Stomach (tissue), 9 donors: ENCODE measurements around the gene OR13C4. TPM values are rescaled to one million over a fixed set of nuclear protein-coding genes. Genes with fewer than 3 reads are reported as not detected.

ENCODE experiments used
- DNase-seq, 2 donors: peaks; one replicate each; pipeline versions ENCODE4 v3.0.0 to v3.0.0-alpha.2; 2013 to 2019
- H3K27ac ChIP-seq, 5 donors: fragments of 200-600 bp in 4 of 5; sonication (generic) in 4 of 5; one replicate each; pipeline ENCODE4 v1.5.1; 2013 to 2019; ENCODE audit warnings: mild to moderate bottlenecking in 1 of 5, moderate library complexity in 1 of 5
- H3K27me3 ChIP-seq, 3 donors: fragments of 200-600 bp; sonication (generic); one replicate each; pipeline ENCODE4 v1.5.1; 2017 to 2019; ENCODE audit warnings: mixed run types in 1 of 3
- H3K36me3 ChIP-seq, 4 donors: fragments of 200-600 bp; sonication (generic); 1 replicate in 3 of 4; 2 replicates in 1 of 4; pipeline ENCODE4 v1.5.1; 2016 to 2019
- H3K4me1 ChIP-seq, 4 donors: fragments of 200-600 bp; sonication (generic); one replicate each; pipeline ENCODE4 v1.5.1; 2016 to 2019
- H3K4me3 ChIP-seq, 4 donors: fragments of 200-600 bp; sonication (generic) in 3 of 4; one replicate each; pipeline ENCODE4 v1.5.1; 2016 to 2019; ENCODE audit warnings: mild to moderate bottlenecking in 1 of 4
- H3K9me3 ChIP-seq, 4 donors: fragments of 200-600 bp; sonication (generic); one replicate each; pipeline ENCODE4 v1.5.1; 2016 to 2019
- EP300 ChIP-seq: sonication (generic); formaldehyde crosslinking; IDR thresholded peaks from one replicate; pipeline ENCODE4 v1.6.1; 2017; ENCODE audit warnings: antibody characterized with exemption
- POLR2A ChIP-seq, 4 donors: fragments of 450-650 bp; IDR thresholded peaks; one replicate each; pipeline ENCODE4 v1.6.1; 2016; ENCODE audit warnings: antibody characterized with exemption in 4 of 4, control low read depth in 2 of 4, mild to moderate bottlenecking in 1 of 4, moderate library complexity in 1 of 4
- POLR2AphosphoS5 ChIP-seq, 3 donors: sonication (generic); formaldehyde crosslinking; IDR thresholded peaks; one replicate each; pipeline ENCODE4 v1.6.1; 2016; ENCODE audit warnings: antibody characterized with exemption in 3 of 3
- WGBS, 5 donors: extraction: QIAGEN DNeasy Blood & Tissue Kit in 3 of 5; methylation state at CpG; one replicate each; pipeline versions ENCODE4 v1.1.5 to v1.1.7; 2013 to 2018; 5-methylcytosine and 5-hydroxymethylcytosine counted together
- intact Hi-C: fragments of 100-400 bp; cut with DNase I; formaldehyde crosslinking; loops from one replicate; pipeline ENCODE4 v1.15.1; 2023; ENCODE audit warnings: low total_unique reads
- polyA plus RNA-seq, 3 donors: library from polyadenylated mRNA; stranded (reverse); fragments of 200-250 nt; gene quantifications; one replicate each; pipeline ENCODE4 v1.2.3, GENCODE V29; 2013
- total RNA-seq, 5 donors: library from RNA; depleted of rRNA; stranded (reverse); fragments of >200 nt; gene quantifications; one replicate each; pipeline versions ENCODE4 v1.1.0 to v1.2.3, GENCODE V29; 2014 to 2016
- TF ChIP-seq, protein P1 (sequence below), 7 experiments: fragments of 450-650 bp in 4 of 7; fragments of 200-600 bp in 3 of 7; sonication (generic) in 3 of 7; IDR thresholded peaks; one replicate each; pipeline ENCODE4 v1.5.1; 2016 to 2019; ENCODE audit warnings: antibody characterized with exemption in 7 of 7, control low read depth in 2 of 7, mild to moderate bottlenecking in 1 of 7
- donor health status: healthy with polysubstance abuse.
- donor health status: Bipolar disorder and iron deficiency.
- donor health status: healthy.

OR13C4 gene
- total and polyA plus RNA-seq, 8 donors: 0.55 TPM; not detected in 7

DNA sequence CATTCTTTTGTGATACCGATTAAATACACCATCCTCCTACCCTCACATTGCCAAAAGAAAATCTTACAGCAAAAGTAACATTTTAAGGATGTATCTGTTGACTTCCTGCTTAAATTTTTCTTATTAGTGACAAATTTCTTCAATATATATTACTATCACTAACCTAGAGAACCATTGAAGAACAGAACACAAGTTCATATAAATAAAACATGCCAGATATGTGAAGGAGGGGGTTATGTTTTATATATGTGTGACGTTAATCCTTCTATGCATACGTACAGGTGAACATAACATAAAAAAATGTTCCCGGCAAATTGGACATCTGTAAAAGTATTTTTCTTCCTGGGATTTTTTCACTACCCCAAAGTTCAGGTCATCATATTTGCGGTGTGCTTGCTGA, 23.0 kb downstream of the OR13C4 start, which contains the start of gene OR13F1:
TSS of gene OR13F1 (plus strand) at position 301 of the 400 bp plus-strand sequence. CDS start at position 301, 0 bp downstream.
- H3K4me3 ChIP-seq: no peak within 1 kb of the TSS
- no peaks in the 10 kb centered on the region for H3K36me3 ChIP-seq
- H3K9me3 ChIP-seq: no peaks in the 10 kb centered on the region
- H3K27ac ChIP-seq: no peak within 1 kb of the TSS
- TF ChIP-seq POLR2A (IDR thresholded peaks at IDR 0.05) (no peak), POLR2AphosphoS5 (IDR thresholded peaks at IDR 0.05) (no peak), EP300 (no peak)
- TF ChIP-seq, protein P1, sequence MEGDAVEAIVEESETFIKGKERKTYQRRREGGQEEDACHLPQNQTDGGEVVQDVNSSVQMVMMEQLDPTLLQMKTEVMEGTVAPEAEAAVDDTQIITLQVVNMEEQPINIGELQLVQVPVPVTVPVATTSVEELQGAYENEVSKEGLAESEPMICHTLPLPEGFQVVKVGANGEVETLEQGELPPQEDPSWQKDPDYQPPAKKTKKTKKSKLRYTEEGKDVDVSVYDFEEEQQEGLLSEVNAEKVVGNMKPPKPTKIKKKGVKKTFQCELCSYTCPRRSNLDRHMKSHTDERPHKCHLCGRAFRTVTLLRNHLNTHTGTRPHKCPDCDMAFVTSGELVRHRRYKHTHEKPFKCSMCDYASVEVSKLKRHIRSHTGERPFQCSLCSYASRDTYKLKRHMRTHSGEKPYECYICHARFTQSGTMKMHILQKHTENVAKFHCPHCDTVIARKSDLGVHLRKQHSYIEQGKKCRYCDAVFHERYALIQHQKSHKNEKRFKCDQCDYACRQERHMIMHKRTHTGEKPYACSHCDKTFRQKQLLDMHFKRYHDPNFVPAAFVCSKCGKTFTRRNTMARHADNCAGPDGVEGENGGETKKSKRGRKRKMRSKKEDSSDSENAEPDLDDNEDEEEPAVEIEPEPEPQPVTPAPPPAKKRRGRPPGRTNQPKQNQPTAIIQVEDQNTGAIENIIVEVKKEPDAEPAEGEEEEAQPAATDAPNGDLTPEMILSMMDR (IDR thresholded peaks at IDR 0.05): no peak
- DNase-seq: no peak
- H3K27me3 ChIP-seq: no peaks in the 10 kb centered on the region
- H3K4me1 ChIP-seq: no peaks in the 10 kb centered on the region
- 87 to 94% (median 93%) methylated on average over 5 of the region's 5 CpGs for WGBS, 5 donors
- intact Hi-C loops: no loop called here

DNA sequence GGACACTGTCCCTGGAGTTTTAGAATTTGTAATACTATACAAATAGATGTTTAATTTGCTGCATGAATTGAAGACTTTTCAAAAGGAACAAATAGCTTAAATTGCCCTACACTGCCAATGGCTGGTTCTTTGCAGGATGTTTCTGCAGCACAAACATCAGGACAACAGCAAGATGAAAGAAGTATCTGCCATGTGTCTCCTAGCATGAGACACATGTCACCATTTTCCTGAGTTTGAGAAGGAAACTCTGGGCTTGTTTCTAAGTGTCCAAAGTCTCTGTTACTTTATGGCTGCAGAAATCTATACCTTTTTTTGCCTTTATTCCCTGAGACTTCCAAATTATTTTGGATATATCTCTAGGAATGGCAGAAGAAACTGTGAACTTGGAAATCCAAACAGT, 23.6 kb downstream of the OR13C4 start:
- TF ChIP-seq POLR2AphosphoS5 (IDR thresholded peaks at IDR 0.05) (no peak), POLR2A (IDR thresholded peaks at IDR 0.05) (no peak), EP300 (no peak)
- TF ChIP-seq, protein P1 (IDR thresholded peaks at IDR 0.05): no peak

DNA sequence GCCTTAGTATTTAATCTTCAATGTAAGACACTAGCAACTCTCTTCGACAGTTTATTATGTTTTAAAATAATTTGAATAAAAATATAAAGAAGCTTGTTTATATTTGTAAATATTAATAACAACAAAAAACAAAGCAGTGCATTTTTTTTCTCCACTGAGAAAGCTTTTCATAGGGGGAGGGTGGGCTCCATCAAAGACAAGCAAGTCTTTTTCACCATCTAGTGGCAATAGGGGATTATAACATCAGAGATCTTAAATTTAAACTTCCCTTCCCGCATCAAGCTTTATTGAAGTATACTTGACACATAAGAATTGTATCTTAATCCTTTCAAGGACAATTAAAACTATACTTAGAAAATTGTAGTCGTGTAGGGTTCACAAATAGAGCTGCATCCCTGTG, 32.2 kb downstream of the OR13C4 start:
- intact Hi-C loops: no loop called here
- no peaks in the 10 kb centered on the region for H3K4me1 ChIP-seq
- no peaks in the 10 kb centered on the region for H3K27me3 ChIP-seq
- no peaks in the 10 kb centered on the region for H3K9me3 ChIP-seq
- peak in 1 of 2 donors; percentile 7 for DNase-seq
- WGBS, 5 donors: 33 to 44% (median 36%) methylated on average over 3 of the region's 3 CpGs
- TF ChIP-seq, protein P1 (IDR thresholded peaks at IDR 0.05): peak in 1 of 7 experiments; percentile 10
- TF ChIP-seq POLR2AphosphoS5 (IDR thresholded peaks at IDR 0.05) (no peak), EP300 (no peak), POLR2A (IDR thresholded peaks at IDR 0.05) (no peak)
- H3K36me3 ChIP-seq: no peaks in the 10 kb centered on the region
- H3K4me3 ChIP-seq: no peak overlapping the region
- no peak overlapping the region for H3K27ac ChIP-seq

More for the DNA sequence above, 23.6 kb downstream of the OR13C4 start:
- H3K9me3 ChIP-seq: no peaks in the 10 kb centered on the region
- intact Hi-C loops: no loop called here
- H3K4me1 ChIP-seq: no peaks in the 10 kb centered on the region
- H3K36me3 ChIP-seq: no peaks in the 10 kb centered on the region
- no peak overlapping the region for H3K27ac ChIP-seq
- no peak overlapping the region for H3K4me3 ChIP-seq
- DNase-seq: no peak
- no peaks in the 10 kb centered on the region for H3K27me3 ChIP-seq

- DNase-seq: no peak
- H3K4me1 ChIP-seq: no peaks in the 10 kb centered on the region
- H3K36me3 ChIP-seq: no peaks in the 10 kb centered on the region
- TF ChIP-seq POLR2AphosphoS5 (IDR thresholded peaks at IDR 0.05) (no peak), POLR2A (IDR thresholded peaks at IDR 0.05) (no peak), EP300 (no peak)
- TF ChIP-seq, protein P1 (IDR thresholded peaks at IDR 0.05): no peak
- intact Hi-C loops: no loop called here
- WGBS, 5 donors: 86 to 97% (median 89%) methylated on average over 2 of the region's 2 CpGs
- no peak overlapping the region for H3K4me3 ChIP-seq
- H3K27me3 ChIP-seq: no peaks in the 10 kb centered on the region
- H3K9me3 ChIP-seq: no peaks in the 10 kb centered on the region
- no peak overlapping the region for H3K27ac ChIP-seq
Measured at GRCh38 chr9:104485014-104485413, 42.0 kb downstream of the OR13C4 start.
